GM18951 (cell line): ENCODE data around the gene PFDN2.
A peak's percentile ranks its signal among the peaks of the same experiment; 100 is the strongest.

Experiments
- POLR2A ChIP-seq: IDR thresholded peaks from 4 replicates; pipeline ENCODE4 v1.6.1; 2011; ENCODE audit warnings: mild to moderate bottlenecking; ENCODE audit not compliant: insufficient read length, insufficient read depth; ENCODE audit errors: extremely low read depth
- in situ Hi-C: fragments of 300-500 bp; cut with MboI; formaldehyde crosslinking; loops from one replicate; pipeline ENCODE4 v1.12.0; 2022; ENCODE audit warnings: low sequenced_read_pairs, mixed read lengths, inconsistent platforms; ENCODE audit not compliant: unreplicated experiment

Gene PFDN2

DNA sequence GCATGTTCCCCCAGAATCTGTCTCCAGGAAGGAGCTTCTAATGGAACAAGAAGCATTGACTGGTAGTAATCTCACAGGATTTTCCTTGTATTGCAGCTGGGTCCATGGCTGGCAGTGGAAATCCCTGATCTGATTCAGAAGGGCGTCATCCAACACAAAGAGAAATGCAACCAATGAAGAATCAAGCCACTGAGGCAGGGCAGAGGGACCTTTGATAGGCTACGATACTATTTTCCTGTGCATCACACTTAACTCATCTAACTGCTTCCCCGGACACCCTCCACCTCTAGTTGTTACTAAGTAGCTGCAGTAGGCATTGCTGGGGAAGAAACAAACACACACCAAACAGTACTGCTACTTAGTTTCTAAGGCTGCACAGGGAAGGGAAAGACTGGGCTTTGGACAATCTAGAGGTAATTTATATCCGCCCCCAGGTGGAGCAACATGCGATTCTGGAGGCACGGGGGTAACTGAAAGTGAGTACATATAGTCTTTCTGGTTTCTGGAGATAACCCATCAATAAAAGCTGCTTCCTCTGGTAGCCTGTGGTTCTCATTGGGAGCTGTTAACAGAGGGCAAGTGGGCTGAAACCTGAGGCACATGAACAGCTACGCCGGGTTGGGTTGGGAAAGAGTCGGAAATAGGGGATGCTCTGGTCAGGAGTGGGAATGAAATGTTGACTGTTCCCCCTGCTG lies 40.6 kb upstream of the PFDN2 start:
- TF ChIP-seq POLR2A, result no peak
- in situ Hi-C loops, result no loop called here

DNA sequence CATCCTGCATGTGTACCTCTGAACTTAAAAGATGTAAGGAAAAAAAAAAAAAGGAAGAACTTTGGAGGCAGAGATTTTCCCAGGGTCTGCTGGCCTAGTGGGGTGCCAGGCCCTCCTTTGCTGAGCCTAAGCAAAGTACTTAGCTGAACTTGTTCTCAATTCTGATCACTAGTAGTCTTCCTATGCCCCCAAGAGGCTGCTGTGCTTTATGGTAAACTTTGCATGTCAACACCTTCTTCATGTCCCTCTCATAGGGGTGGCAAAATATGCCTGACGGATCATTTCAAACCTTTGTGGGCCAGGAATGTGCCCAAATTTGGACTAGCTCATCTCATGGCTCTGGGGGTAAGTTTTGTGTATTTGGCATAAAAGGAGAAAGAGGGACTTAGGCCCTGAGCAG lies 40.0 kb upstream of the PFDN2 start:
- in situ Hi-C loops, result no loop called here

DNA sequence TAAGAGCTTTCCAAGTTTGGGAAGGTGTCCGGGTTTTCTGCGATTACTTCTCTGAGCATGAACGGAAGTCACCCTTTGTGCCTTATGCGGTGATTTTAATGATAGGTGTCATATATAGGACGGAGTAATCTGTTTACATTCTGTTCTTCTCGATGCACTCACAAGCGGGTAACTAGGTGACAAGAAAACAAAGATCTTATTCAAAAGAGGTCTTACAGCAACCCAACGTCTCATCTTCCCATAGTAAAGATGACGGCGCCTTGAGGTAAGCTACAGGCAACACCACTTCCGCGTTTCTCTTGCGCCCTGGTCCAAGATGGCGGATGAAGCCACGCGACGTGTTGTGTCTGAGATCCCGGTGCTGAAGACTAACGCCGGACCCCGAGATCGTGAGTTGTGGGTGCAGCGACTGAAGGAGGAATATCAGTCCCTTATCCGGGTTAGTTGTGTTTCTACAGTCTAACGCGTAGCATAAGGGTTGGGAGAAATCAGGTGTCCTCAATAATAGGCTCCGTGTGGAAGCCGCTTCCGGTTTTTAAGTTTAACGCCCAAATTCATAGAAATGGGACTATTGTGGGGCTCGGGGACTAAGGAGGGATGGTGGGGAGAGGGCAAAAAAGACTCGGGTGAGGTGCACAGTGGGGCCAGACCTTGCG lies 36.0 kb upstream of the PFDN2 start, which contains the start of gene UFC1:
TSS of gene UFC1 (plus strand) at position 297 of the 656 bp plus-strand sequence. CDS start at position 317, 20 bp downstream.
- in situ Hi-C loops, result no loop called here
- TF ChIP-seq POLR2A, result peak; percentile 79

More for the DNA sequence above, 40.0 kb upstream of the PFDN2 start:
- no peak for TF ChIP-seq POLR2A

DNA sequence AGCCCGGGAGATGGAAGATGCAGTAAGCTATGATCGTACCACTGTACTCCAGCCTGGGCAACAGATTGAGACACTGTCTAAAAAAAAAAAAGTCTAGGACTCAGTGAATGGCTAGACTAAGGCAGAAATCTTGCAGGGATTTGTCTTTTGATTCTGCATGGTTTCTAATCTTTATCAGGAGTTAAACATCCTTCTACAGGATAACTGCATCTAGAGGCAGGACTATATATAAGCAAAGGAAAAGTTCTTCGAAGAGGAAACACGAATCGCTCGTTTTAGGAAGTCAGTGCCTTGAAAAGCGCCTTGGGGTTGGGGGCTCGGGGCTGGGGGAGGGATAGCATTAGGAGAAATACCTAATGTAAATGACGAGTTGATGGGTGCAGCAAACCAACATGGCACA lies 35.3 kb upstream of the PFDN2 start:
- no peak for TF ChIP-seq POLR2A
- in situ Hi-C loops, result no loop called here

DNA sequence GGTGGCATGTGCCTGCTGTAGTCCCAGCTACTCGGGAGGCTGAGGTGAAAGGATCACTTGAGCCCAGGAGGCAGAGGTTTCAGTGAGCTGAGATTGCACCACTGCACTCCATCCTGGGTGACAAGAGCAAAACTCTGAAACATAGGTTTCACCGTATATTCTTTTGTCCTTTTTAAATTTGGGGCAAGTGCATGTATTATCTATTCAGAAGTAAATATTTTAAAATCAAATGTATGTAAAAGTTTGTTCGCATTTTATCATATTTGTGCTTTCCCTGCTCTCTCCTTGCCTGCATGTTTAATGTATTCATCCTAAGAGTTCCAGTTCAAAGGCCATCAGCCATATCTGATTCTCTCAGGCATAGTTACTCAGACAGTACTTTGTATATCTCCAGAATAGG lies 28.0 kb upstream of the PFDN2 start:
- in situ Hi-C loops, result no loop called here

DNA sequence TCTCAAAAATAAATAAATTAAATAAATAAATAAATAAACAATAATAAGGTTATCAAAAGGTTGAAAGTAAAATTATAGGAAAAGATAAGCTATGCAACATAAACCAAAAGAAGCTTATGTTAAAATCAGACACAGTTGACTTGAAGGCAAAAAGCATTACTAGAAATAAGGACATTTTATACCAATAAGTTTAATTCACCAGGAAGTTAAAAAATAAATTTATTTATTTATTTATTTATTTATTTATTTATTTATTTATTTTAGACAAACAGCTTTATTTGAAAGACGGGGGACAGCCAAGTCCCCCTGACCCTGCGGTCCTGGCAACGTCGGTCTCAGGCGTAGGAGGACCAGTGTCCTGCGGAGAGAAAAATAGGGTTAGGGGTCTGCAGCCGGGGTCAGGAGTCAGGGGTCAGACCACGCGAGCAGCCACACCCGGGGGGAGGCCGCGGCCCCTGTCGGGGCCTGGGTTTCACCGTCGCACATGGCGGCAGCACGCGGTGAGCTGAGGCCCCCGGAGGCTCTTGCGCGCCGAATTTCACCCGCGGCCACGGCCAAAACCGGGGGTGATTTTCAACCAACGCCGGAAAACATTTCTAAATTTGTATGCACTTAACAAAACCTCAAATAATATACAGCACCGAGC lies 23.0 kb upstream of the PFDN2 start:
- in situ Hi-C loops, result no loop called here
- TF ChIP-seq POLR2A, result no peak

More for the DNA sequence above, 28.0 kb upstream of the PFDN2 start:
- TF ChIP-seq POLR2A, result no peak

DNA sequence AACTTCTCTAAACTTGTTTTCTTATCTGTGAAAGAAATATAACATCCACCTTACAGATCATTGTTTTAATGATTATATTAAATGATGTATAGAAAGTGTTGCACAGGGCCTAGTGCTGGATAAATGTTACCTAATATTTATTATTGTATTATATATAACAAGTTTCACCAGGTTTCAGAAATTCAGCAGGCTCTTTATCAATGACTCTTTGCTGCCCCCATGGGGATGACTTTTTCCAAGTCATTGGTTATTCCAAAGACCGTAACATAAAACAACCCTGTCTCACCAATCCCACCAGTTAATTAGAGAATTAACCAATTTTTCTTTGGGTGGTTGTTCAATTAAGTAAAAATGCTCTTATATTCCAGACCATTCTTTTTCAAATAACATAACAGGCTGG lies 21.9 kb upstream of the PFDN2 start:
- in situ Hi-C loops, result no loop called here
- TF ChIP-seq POLR2A, result no peak

DNA sequence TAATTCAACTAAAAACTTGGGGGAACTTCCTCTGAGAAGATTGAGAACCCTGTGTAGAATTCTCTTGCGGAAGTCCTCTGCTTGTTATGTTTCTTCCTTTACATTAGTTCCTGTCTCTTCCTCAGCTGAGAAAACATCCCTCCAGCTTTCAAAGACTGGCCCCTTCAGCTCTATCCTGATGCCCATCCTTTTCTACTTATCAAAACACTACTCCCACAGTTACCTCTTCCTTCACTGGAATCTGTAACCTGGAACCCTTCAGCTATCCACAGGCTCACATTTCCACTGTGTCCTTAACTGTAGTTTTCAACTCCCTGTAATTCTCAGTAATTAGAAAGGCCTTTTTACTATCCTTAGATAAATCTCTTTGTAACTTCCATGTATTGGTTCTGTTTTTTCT lies 20.6 kb upstream of the PFDN2 start:
- no peak for TF ChIP-seq POLR2A
- in situ Hi-C loops, result no loop called here

DNA sequence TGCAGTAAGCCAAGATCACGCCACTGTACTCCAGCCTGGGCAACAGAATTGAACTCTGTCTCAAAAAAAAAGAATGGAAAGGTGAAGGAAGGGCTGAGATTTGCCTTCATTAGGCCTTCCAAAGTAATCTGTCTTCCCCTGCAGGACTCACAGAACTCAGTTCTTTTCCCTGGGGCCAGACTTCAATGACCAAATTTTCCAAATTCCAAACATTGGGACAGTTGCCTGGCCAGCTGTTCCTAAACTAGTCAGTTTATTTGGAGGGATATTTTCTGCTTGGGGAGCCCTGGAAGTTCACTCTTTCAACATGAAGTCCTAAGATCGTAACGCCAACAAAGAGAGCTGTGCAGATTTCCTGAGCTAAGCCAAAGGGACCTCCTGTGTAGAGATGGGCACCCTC lies 20.0 kb upstream of the PFDN2 start:
- in situ Hi-C loops, result no loop called here
- TF ChIP-seq POLR2A, result no peak

DNA sequence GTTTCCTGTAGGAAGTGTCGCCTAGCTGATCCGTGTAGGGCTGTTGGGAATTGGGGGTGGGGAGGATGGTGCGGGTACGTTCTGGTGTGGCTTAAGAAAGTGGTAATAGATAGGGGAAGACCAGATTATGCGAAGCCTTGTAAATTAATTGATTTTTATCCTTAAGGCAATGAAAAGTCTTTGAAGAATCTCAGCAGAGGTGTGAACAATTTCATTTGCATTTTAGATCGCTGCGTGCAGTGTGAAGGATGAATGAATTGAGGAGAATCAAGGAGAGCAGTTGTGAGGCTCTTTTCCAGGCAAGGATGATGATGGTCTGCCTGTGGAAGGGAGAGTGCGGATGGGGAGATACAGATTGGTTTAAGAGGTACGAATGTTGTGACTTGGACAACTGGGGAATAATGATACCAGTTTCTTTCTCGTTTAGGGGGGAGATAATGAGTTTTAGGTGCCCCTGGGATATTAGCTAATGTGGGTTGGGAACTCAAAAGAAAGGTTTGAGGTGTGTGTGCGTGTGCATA lies 15.4 kb upstream of the PFDN2 start:
- in situ Hi-C loops, result no loop called here
- TF ChIP-seq POLR2A, result no peak

DNA sequence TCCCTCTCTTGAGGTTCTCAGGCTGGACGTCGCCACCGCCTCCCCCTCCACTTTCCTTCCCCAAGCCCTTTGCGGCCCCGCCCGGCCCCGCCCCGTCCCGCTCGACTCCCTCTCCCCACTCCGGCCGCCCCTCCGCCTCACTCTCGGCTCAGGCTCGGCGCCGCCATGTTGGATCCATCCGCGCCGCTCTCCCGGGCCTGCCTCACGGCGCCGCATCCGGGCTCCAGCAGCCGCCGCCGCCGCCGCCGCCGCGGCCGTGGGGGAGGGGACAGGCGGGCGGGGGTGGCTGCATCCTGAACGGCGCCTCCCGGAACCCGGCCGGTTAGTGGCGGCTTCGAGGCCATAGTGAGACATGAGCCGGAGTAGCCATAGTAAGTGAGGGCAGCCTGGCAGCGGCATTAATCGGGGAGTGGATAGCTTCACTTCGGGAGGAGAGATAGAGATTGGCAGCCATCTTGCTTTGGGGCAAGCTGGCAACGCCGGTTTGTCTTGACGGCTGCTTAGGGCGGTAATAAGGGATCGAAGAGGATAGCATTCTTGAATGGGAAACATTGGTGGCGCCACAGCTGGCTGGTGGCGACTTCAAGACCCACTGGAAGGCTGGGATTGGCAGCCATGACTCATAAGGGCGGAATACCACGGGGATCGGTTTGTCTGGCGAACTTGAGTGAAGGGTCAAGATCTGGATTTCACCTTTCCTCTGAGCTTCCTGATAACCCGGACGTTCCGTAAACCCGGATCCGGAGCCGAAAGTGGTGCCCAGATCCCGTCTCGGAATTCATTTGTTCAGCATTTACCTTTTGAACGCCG lies 14.8 kb upstream of the PFDN2 start, which contains the start of gene DEDD:
TSS of gene DEDD (minus strand) at position 258 of the 810 bp plus-strand sequence. CDS start 8,205 bp downstream, outside the sequence.
- TF ChIP-seq POLR2A, result peak; percentile 59
- in situ Hi-C loops, result no loop called here

DNA sequence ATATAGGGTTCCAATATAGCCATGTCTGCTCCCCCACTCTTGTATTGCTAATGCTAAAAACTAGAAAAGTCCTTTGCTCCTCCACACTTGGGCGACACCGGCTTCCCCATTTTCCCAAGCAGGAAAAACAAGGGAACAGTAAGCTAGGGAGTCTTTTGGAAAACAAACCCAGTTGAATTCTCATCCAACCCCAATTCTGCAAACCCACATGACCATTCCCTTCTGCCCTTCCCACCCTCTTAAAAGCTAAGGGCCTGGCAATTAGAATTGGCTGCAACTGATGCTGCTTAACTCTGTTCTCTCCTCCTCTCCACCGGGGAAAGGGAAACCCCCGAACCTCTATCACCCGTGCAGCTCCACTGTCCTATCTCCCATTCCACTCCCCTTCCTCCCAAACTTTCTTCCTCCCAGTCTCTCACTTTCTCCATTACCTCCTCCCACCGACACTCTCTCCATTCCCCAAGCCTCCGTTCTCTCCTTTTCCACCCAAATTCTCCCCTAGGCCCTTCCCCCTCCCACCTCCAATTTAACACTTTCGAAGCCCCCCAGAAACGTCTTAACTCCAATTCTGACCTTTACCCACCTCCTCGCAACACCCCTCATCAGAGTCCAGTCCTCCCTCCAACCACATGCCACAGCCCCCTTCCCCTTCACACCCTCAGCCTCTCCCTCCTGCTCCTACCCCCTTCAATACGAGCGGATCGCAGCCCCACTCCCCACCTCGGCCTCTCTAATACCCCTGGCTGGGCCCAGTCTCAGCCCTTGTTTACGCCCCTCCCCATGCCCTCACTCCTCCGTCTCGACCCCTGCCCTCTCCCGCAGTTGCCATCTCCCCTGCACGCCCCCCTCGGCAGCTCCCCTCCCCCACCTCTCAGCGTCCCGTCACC lies 13.9 kb upstream of the PFDN2 start:
- in situ Hi-C loops, result no loop called here
- TF ChIP-seq POLR2A, result no peak
